ENCODE data around the gene VPS13D.

- TF ChIP-seq CTCF (IDR thresholded peaks at IDR 0.05) (no peak), POLR2A (IDR thresholded peaks at IDR 0.05) (no peak)
These were observed 223.8 kb downstream of the VPS13D start for GRCh38 chr1:12453400-12454343.

All from testis (tissue), 2 donors.